BE2C (cell line): ENCODE data around the gene ZNF19. TPM values are rescaled to one million over a fixed set of nuclear protein-coding genes. Genes with fewer than 3 reads are reported as not detected.
A peak's percentile ranks its signal among the peaks of the same experiment; 100 is the strongest.

Source experiments
- DNase-seq: peaks from one replicate; pipeline ENCODE4 v3.0.0-alpha.2; 2020
- H3K27me3 ChIP-seq: fragments of 250-450 bp; sonication (Bioruptor Pico); 2 replicates; pipeline ENCODE4 v1.5.1; 2020; ENCODE audit warnings: mild to moderate bottlenecking
- H3K36me3 ChIP-seq: fragments of 250-450 bp; sonication (Bioruptor Pico); 2 replicates; pipeline ENCODE4 v1.5.1; 2020; ENCODE audit warnings: mild to moderate bottlenecking
- H3K4me1 ChIP-seq: fragments of 250-450 bp; sonication (Bioruptor Pico); 2 replicates; pipeline ENCODE4 v1.5.1; 2020
- H3K4me3 ChIP-seq: 2 replicates; pipeline ENCODE4 v1.5.1; 2011; ENCODE audit warnings: low read depth, low read length
- H3K9me3 ChIP-seq: fragments of 250-450 bp; sonication (Bioruptor Pico); 2 replicates; pipeline ENCODE4 v1.5.1; 2020
- polyA plus RNA-seq: library from polyadenylated mRNA; unstranded; fragments of >200 nt; gene quantifications from one replicate; pipeline ENCODE4 v1.2.1, GENCODE V29; 2012; ENCODE audit warnings: low read depth, missing spikeins; ENCODE audit not compliant: insufficient read length, insufficient read depth
- TF ChIP-seq, protein P1 (sequence below): IDR thresholded peaks from 2 replicates; pipeline ENCODE4 v1.5.1; 2012; ENCODE audit warnings: mild to moderate bottlenecking, low read depth, low read length

ZNF19 gene
- polyA plus RNA-seq, result 3.4 TPM

DNA sequence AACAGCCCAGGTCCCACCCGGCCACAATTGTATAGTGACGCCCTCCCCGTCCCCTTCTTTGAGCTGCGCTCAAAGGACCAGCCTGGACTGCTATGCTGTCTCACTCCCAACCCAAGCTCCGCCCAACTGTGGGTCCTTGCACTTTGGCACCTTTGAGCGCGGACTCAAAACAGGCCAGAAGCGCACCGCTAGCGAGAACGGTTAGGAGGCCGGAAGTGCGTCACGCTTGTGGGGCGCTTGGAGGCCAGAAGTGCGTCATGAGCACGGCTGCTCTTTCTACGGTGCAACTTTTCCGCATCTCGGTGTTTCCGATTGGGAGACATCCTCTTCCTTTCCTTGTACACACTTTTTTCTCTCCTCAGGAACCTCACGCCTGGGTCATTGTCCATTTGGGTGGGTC is at the start of gene ZNF19:
ZNF19 (minus strand) TSS at position 203 of the 400 bp plus-strand sequence. CDS start 7,210 bp downstream, outside the sequence.
- H3K4me1 ChIP-seq, result no peaks in the 10 kb centered on the region
- H3K36me3 ChIP-seq, result no peaks in the 10 kb centered on the region
- H3K9me3 ChIP-seq, result no peaks in the 10 kb centered on the region
- peaks cover 11% of the 10 kb centered on the region for H3K27me3 ChIP-seq
- no peak within 1 kb of the TSS for H3K4me3 ChIP-seq
- TF ChIP-seq, protein P1, sequence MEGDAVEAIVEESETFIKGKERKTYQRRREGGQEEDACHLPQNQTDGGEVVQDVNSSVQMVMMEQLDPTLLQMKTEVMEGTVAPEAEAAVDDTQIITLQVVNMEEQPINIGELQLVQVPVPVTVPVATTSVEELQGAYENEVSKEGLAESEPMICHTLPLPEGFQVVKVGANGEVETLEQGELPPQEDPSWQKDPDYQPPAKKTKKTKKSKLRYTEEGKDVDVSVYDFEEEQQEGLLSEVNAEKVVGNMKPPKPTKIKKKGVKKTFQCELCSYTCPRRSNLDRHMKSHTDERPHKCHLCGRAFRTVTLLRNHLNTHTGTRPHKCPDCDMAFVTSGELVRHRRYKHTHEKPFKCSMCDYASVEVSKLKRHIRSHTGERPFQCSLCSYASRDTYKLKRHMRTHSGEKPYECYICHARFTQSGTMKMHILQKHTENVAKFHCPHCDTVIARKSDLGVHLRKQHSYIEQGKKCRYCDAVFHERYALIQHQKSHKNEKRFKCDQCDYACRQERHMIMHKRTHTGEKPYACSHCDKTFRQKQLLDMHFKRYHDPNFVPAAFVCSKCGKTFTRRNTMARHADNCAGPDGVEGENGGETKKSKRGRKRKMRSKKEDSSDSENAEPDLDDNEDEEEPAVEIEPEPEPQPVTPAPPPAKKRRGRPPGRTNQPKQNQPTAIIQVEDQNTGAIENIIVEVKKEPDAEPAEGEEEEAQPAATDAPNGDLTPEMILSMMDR, result no peak
- no peak for DNase-seq

DNA sequence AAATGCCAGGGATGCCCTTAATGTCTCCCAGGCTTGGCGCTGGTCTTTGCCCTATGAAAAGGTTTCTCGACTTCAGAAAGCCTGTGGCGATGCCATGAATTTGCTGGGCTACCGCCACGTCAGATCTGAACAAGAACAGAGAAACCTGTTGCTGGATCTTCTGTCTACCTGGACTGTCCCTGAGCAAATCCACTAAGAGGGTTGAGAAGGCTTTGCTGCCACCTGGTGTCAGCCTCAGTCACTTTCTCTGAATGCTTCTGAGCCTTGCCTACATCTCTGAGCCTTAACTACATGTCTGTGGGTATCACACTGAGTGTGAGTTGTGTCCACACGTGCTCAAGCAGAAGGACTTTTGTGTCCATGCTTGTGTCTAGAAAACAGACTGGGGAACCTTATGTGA is 48.5 kb upstream of the ZNF19 start:
- no peaks in the 10 kb centered on the region for H3K4me1 ChIP-seq
- no peaks in the 10 kb centered on the region for H3K9me3 ChIP-seq
- DNase-seq, result peak; percentile 42
- TF ChIP-seq, protein P1, result peak; percentile 74
- H3K4me3 ChIP-seq, result no peak overlapping the region
- no peaks in the 10 kb centered on the region for H3K36me3 ChIP-seq
- H3K27me3 ChIP-seq, result peaks cover 13% of the 10 kb centered on the region

DNA sequence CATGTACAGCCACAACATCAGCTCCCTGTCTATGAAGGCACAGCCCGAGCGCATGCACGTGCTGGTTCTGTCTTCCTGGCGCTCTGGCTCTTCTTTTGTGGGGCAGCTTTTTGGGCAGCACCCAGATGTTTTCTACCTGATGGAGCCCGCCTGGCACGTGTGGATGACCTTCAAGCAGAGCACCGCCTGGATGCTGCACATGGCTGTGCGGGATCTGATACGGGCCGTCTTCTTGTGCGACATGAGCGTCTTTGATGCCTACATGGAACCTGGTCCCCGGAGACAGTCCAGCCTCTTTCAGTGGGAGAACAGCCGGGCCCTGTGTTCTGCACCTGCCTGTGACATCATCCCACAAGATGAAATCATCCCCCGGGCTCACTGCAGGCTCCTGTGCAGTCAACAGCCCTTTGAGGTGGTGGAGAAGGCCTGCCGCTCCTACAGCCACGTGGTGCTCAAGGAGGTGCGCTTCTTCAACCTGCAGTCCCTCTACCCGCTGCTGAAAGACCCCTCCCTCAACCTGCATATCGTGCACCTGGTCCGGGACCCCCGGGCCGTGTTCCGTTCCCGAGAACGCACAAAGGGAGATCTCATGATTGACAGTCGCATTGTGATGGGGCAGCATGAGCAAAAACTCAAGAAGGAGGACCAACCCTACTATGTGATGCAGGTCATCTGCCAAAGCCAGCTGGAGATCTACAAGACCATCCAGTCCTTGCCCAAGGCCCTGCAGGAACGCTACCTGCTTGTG is 47.8 kb upstream of the ZNF19 start:
- Histone ChIP-seq H3K36me3 (no peaks in the 10 kb centered on the region), H3K27me3 (peaks cover 20% of the 10 kb centered on the region), H3K4me1 (no peaks in the 10 kb centered on the region), H3K9me3 (no peaks in the 10 kb centered on the region), H3K4me3 (no peak overlapping the region)
- TF ChIP-seq, protein P1, result no peak
- DNase-seq, result no peak

DNA sequence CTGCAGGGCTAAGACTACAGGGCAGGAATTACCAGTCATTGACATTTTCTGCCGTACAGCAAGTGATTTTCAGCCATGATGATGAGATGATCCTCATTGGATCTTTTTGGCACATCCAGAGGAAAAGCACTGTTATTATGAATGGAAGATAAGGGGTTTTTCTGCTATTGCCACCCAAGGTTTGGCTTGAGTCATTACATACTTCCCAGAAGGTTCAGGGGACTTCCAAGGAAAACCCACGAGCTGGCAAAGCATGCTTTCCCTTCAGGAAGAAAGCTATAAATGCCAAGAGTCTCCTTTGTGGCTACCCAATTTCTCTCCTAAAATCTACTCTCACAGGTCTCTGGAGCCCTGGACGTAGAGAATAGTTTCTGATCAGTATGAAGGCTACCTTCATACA is 43.2 kb upstream of the ZNF19 start:
- DNase-seq, result no peak
- no peaks in the 10 kb centered on the region for H3K4me1 ChIP-seq
- no peak overlapping the region for H3K4me3 ChIP-seq
- H3K36me3 ChIP-seq, result no peaks in the 10 kb centered on the region
- H3K9me3 ChIP-seq, result no peaks in the 10 kb centered on the region
- TF ChIP-seq, protein P1, result no peak
- peaks cover 44% of the 10 kb centered on the region for H3K27me3 ChIP-seq

DNA sequence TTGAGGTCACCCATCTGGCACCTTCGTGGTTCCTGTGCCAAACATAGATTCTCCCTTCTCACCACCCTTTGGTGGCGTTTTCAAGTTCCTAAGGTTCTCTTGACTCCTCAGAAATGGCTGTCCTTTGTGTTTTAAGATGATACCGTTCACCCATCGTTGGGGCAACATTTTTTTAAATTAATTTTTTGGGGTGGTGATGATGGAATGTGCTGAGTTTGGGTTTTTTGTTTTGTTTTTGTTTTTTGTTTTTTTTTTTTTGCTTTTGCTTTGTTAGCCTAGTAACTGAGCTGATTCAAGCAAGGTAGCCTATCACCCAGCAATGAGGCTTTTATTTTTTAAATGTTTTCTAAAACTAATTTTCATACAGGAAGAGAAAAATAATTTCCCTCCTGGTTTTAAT is 39.7 kb upstream of the ZNF19 start:
- no peak overlapping the region for H3K4me3 ChIP-seq
- peaks cover 70% of the 10 kb centered on the region for H3K27me3 ChIP-seq
- no peaks in the 10 kb centered on the region for H3K36me3 ChIP-seq
- no peak for DNase-seq
- no peaks in the 10 kb centered on the region for H3K9me3 ChIP-seq
- H3K4me1 ChIP-seq, result no peaks in the 10 kb centered on the region
- TF ChIP-seq, protein P1, result no peak

DNA sequence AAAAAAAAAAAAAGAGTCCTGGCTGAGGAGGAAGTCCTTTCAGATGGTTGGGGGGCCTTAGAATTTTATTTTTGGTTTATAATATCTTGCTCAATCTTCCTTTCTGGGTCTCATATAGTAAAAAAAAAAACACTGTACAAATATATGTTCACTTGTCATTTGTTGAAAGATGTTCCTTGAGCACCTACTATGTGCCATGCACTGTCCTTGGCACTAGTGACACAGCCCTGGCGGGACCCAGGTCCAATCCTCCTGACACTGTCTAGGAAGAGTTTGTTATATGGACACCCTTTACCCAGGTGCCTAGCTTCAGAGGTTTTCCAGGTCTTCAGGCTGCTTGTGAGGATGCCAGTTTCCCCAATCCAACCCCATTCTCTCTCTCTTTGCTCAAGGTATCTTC is 39.1 kb upstream of the ZNF19 start:
- DNase-seq, result no peak
- no peaks in the 10 kb centered on the region for H3K9me3 ChIP-seq
- H3K4me3 ChIP-seq, result no peak overlapping the region
- no peaks in the 10 kb centered on the region for H3K36me3 ChIP-seq
- no peaks in the 10 kb centered on the region for H3K4me1 ChIP-seq
- TF ChIP-seq, protein P1, result no peak
- peaks cover 71% of the 10 kb centered on the region for H3K27me3 ChIP-seq
